OCI-LY3 (cell line): ENCODE results near the gene PYHIN1.

Experiments
- CTCF ChIP-seq: fragments of 200-600, 300-600 bp; sonication (generic); IDR thresholded peaks from 2 replicates; pipeline ENCODE4 v1.5.1; 2014; ENCODE audit warnings: antibody characterized with exemption, low read length, low read depth
- EZH2phosphoT487 ChIP-seq: fragments of 200-600 bp; shearing (Covaris generic); IDR thresholded peaks from 2 replicates; pipeline ENCODE4 v1.6.1; 2018; ENCODE audit warnings: antibody characterized with exemption, mixed run types, low read depth

GRCh38 chr1:158983235-158983634 lies 51.9 kb downstream of the PYHIN1 start:
- TF ChIP-seq CTCF (no peak), EZH2phosphoT487 (no peak)
